ENCODE measurements around the gene HYAL4. TPM values are rescaled to one million over a fixed set of nuclear protein-coding genes. Genes with fewer than 3 reads are reported as not detected.
A peak's percentile ranks its signal among the peaks of the same experiment; 100 is the strongest.

The HYAL4 gene
- total and polyA plus RNA-seq, 10 donors: 0.26 TPM; not detected in 9

DNA sequence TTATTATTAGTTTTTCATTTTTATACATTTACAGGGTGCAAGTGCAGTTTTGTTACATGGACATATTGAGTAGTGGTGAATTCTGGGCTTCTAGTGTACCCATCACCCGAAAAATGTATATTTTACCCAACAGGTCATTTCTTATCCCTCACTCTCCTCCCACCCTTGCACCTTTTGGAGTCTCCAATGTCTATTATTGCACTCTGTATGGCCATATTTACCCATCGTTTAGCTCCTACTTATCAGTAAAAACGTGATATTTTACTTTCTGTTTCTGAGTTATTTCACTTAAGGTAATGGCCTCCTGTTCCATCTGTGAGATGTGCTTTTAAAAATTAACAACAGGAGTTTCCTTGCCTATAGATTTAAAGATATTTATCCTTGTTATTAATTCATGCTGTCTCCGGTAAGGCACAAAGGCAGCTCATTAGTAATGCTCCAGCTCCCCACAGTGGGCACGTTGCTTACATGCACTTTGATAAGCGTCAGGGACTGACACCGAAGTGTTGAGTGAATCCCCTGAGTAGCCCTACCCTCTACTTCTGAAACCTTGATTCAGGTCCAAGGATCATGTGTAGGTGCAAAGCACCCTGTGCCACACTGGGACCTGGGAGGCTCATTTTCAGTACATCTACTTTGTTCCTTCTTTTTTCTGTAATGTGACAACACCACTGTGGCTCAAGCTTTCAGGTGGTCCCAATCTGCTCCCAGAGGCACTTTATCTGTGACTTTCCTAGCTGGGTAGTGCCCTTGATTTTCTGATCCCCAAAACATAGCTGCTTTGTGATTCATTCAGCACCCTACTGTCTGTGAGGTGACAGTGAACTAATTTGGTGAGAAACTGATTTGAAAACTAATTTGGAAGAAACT lies 27.3 kb downstream of the HYAL4 start:
- TF ChIP-seq, protein P1, sequence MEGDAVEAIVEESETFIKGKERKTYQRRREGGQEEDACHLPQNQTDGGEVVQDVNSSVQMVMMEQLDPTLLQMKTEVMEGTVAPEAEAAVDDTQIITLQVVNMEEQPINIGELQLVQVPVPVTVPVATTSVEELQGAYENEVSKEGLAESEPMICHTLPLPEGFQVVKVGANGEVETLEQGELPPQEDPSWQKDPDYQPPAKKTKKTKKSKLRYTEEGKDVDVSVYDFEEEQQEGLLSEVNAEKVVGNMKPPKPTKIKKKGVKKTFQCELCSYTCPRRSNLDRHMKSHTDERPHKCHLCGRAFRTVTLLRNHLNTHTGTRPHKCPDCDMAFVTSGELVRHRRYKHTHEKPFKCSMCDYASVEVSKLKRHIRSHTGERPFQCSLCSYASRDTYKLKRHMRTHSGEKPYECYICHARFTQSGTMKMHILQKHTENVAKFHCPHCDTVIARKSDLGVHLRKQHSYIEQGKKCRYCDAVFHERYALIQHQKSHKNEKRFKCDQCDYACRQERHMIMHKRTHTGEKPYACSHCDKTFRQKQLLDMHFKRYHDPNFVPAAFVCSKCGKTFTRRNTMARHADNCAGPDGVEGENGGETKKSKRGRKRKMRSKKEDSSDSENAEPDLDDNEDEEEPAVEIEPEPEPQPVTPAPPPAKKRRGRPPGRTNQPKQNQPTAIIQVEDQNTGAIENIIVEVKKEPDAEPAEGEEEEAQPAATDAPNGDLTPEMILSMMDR (IDR thresholded peaks at IDR 0.05 in 8 of 11, conservative IDR thresholded peaks at IDR 0.05 in 3 of 11): peak in 9 of 11 experiments; percentile 17 to 51 (median 36)
- no peak for TF ChIP-seq POLR2A (IDR thresholded peaks at IDR 0.05)
- Histone ChIP-seq H3K4me1 (no peaks in the 10 kb centered on the region), H3K4me3 (no peak overlapping the region), H3K27ac (no peak overlapping the region), H3K9me3 (no peaks in the 10 kb centered on the region), H3K27me3 (replicated peaks in 1 of 7) (no peaks in the 10 kb centered on the region), H3K36me3 (no peaks in the 10 kb centered on the region)
- 22 to 28% (median 25%) methylated on average over 7 of the region's 7 CpGs for whole genome bisulfite sequencing, 5 donors
- intact Hi-C loops (cut with DNase I; ENCODE audit: low total_unique reads): loop anchor here (5.0 kb wide), 1 partner anchor 380 kb away; no protein-coding TSS in a partner anchor
- peak; percentile 64 for DNase-seq

DNA sequence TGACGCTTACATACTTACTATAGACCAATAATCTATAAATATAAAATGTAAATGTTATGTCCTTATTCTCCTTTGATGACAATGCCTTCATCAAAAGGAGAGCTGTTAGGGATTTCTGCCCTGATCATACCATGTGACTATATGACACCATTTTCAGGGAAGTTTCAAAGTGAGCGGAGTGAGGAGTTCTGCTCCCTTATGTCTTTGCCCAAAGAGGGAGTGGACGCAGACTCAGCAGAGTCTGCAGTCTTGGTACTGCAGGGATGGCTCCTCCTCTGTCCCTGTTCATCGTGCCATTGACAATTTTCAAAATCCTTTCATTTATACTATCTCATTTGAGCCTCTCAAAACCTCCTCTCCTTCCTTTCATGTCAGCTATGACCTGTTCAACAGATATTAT lies 27.9 kb downstream of the HYAL4 start:
- 77 to 82% (median 81%) methylated on average over 4 of the region's 4 CpGs for WGBS, 5 donors

DNA sequence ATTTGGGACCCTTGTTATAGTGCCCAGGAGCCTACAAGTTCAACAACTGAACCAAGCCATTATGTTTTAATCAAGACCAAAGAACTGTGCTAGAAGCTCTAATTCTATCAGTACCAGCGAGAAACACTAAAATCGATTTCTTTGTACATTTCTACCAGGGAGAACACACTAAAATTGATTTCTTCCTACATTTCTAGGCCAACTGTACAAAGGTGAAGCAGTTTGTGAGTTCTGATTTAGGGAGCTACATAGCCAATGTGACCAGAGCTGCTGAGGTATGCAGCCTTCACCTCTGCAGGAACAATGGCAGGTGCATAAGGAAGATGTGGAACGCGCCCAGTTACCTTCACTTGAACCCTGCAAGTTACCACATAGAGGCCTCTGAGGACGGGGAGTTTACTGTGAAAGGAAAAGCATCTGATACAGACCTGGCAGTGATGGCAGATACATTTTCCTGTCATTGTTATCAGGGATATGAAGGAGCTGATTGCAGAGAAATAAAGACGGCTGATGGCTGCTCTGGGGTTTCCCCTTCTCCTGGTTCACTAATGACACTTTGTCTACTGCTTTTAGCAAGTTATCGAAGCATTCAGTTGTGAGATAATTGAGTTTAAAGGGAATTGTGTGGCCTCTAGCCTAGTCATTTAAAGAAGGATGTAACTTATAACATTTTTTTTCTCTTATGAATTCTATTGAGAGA lies 31.7 kb downstream of the HYAL4 start:
- 65 to 77% (median 71%) methylated on average over 7 of the region's 7 CpGs for WGBS, 5 donors
- Histone ChIP-seq H3K4me1 (no peaks in the 10 kb centered on the region), H3K36me3 (no peaks in the 10 kb centered on the region), H3K27ac (no peak overlapping the region), H3K27me3 (replicated peaks in 1 of 7) (no peaks in the 10 kb centered on the region), H3K9me3 (no peaks in the 10 kb centered on the region), H3K4me3 (no peak overlapping the region)
- no peak for TF ChIP-seq POLR2AphosphoS5 (IDR thresholded peaks at IDR 0.05)
- TF ChIP-seq, protein P1 (IDR thresholded peaks at IDR 0.05 in 8 of 11, conservative IDR thresholded peaks at IDR 0.05 in 3 of 11): no peak
- TF ChIP-seq POLR2A (IDR thresholded peaks at IDR 0.05): no peak
- no peak for DNase-seq
- intact Hi-C loops (cut with DNase I; ENCODE audit: low total_unique reads): no loop called here

More for the DNA sequence above, 27.9 kb downstream of the HYAL4 start:
- no peak overlapping the region for H3K4me3 ChIP-seq
- no peak for DNase-seq
- no peaks in the 10 kb centered on the region for H3K27me3 ChIP-seq (replicated peaks in 1 of 7)
- no peaks in the 10 kb centered on the region for H3K36me3 ChIP-seq
- no peaks in the 10 kb centered on the region for H3K4me1 ChIP-seq
- no peaks in the 10 kb centered on the region for H3K9me3 ChIP-seq
- H3K27ac ChIP-seq: no peak overlapping the region
- TF ChIP-seq POLR2AphosphoS5 (IDR thresholded peaks at IDR 0.05): no peak
- TF ChIP-seq POLR2A (IDR thresholded peaks at IDR 0.05): no peak
- TF ChIP-seq, protein P1 (IDR thresholded peaks at IDR 0.05 in 8 of 11, conservative IDR thresholded peaks at IDR 0.05 in 3 of 11): no peak
- intact Hi-C loops (cut with DNase I; ENCODE audit: low total_unique reads): loop anchor here (5.0 kb wide), 1 partner anchor 381 kb away; no protein-coding TSS in a partner anchor

DNA sequence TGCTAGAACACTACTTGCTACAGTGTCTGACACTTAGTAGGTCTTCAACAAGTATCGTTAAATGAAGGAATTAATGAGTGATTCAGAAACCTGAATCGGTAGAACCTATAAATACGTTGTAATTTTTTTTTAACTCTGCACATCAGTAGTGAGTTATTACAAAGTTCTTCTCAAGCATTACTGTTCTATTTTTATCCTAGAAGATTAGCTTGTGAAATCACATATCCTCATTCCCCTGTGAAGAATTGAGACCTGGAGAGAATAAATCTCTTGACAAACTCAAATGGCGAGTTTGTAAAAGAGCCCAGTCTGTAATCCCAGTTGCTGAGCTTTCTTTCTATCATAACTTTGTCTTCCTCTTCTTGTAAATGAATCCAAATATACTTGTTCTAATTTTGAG lies 34.7 kb downstream of the HYAL4 start:
- Histone ChIP-seq H3K9me3 (no peaks in the 10 kb centered on the region), H3K36me3 (no peaks in the 10 kb centered on the region), H3K27ac (no peak overlapping the region), H3K27me3 (replicated peaks in 1 of 7) (no peaks in the 10 kb centered on the region), H3K4me3 (no peak overlapping the region), H3K4me1 (no peaks in the 10 kb centered on the region)
- intact Hi-C loops (cut with DNase I; ENCODE audit: low total_unique reads): no loop called here
- DNase-seq: no peak
- TF ChIP-seq, protein P1 (IDR thresholded peaks at IDR 0.05 in 8 of 11, conservative IDR thresholded peaks at IDR 0.05 in 3 of 11): no peak
- TF ChIP-seq POLR2AphosphoS5 (IDR thresholded peaks at IDR 0.05): no peak
- no peak for TF ChIP-seq POLR2A (IDR thresholded peaks at IDR 0.05)
- WGBS, 5 donors: 86 to 91% (median 88%) methylated on average over 4 of the region's 4 CpGs

Data from spleen (tissue), 11 donors.